GM12872 (cell line): ENCODE measurements around the gene CKAP5.

Experiments
- CTCF ChIP-seq: IDR thresholded peaks from 3 replicates; pipeline ENCODE4 v1.5.1; 2011; ENCODE audit warnings: low read depth, mild to moderate bottlenecking, low read length, moderate library complexity; ENCODE audit not compliant: insufficient read depth

CKAP5 gene

GRCh38 chr11:46745328-46745727 lies 100.8 kb downstream of the CKAP5 start:
- TF ChIP-seq CTCF: no peak

- no peak for TF ChIP-seq CTCF
Measured at GRCh38 chr11:46743693-46744339, 102.3 kb downstream of the CKAP5 start.

- no peak for TF ChIP-seq CTCF
Measured at GRCh38 chr11:46743043-46743442, 103.0 kb downstream of the CKAP5 start.

- no peak for TF ChIP-seq CTCF
Measured at GRCh38 chr11:46741600-46742484, 104.2 kb downstream of the CKAP5 start.

- TF ChIP-seq CTCF: no peak
Measured at GRCh38 chr11:46738887-46739286, 107.2 kb downstream of the CKAP5 start.

GRCh38 chr11:46737699-46738098 lies 108.4 kb downstream of the CKAP5 start:
- no peak for TF ChIP-seq CTCF

GRCh38 chr11:46736615-46737014 lies 109.5 kb downstream of the CKAP5 start:
- no peak for TF ChIP-seq CTCF
